Cerebellar nuclear complex (tissue), 1 donor: ENCODE results near the gene PDLIM5.

ENCODE experiments used
- DNase-seq, 2 experiments: peaks; one replicate each; lab custom pipeline; 2025; lab: John Stamatoyannopoulos, UW

PDLIM5 gene

GRCh38 chr4:94426783-94427182 lies 25.0 kb upstream of the PDLIM5 start:
- DNase-seq, result no peak

GRCh38 chr4:94428884-94429283 lies 22.9 kb upstream of the PDLIM5 start:
- DNase-seq, result no peak

GRCh38 chr4:94430406-94430805 lies 21.3 kb upstream of the PDLIM5 start:
- no peak for DNase-seq

GRCh38 chr4:94431388-94431787 lies 20.4 kb upstream of the PDLIM5 start:
- no peak for DNase-seq

GRCh38 chr4:94434505-94434904 lies 17.2 kb upstream of the PDLIM5 start:
- DNase-seq, result no peak

- DNase-seq, result no peak
These were observed 15.9 kb upstream of the PDLIM5 start for GRCh38 chr4:94435874-94436273.

GRCh38 chr4:94436512-94436911 lies 15.2 kb upstream of the PDLIM5 start:
- DNase-seq, result no peak

- DNase-seq, result no peak
These were observed 12.1 kb upstream of the PDLIM5 start for GRCh38 chr4:94439606-94440005.

- no peak for DNase-seq
These were observed 9.9 kb upstream of the PDLIM5 start for GRCh38 chr4:94441838-94442237.

GRCh38 chr4:94442251-94442650 lies 9.5 kb upstream of the PDLIM5 start:
- DNase-seq, result no peak

GRCh38 chr4:94446386-94446785 lies 5.4 kb upstream of the PDLIM5 start:
- DNase-seq, result no peak

- DNase-seq, result no peak
These were observed 3.9 kb upstream of the PDLIM5 start for GRCh38 chr4:94447754-94448411.

GRCh38 chr4:94448815-94449375 lies 2.8 kb upstream of the PDLIM5 start:
- DNase-seq, result no peak

- DNase-seq, result no peak
These were observed 569 bp upstream of the PDLIM5 start for GRCh38 chr4:94451051-94451694.

- no peak for DNase-seq
These were observed 982 bp downstream of the PDLIM5 start for GRCh38 chr4:94452476-94453371.

- no peak for DNase-seq
These were observed 1.7 kb downstream of the PDLIM5 start for GRCh38 chr4:94453391-94453963.

GRCh38 chr4:94454405-94454804 lies 2.7 kb downstream of the PDLIM5 start:
- no peak for DNase-seq

GRCh38 chr4:94455081-94455480 lies 3.3 kb downstream of the PDLIM5 start:
- DNase-seq, result no peak

GRCh38 chr4:94457692-94458106 lies 6.0 kb downstream of the PDLIM5 start:
- DNase-seq, result no peak

- no peak for DNase-seq
These were observed 6.9 kb downstream of the PDLIM5 start for GRCh38 chr4:94458682-94459081.

GRCh38 chr4:94459462-94460161 lies 7.9 kb downstream of the PDLIM5 start:
- no peak for DNase-seq

GRCh38 chr4:94461506-94461905 lies 9.8 kb downstream of the PDLIM5 start:
- DNase-seq, result no peak
